Left ventricle myocardium superior (tissue), 1 donor: ENCODE measurements around the gene CHSY1. TPM values are rescaled to one million over a fixed set of nuclear protein-coding genes. Genes with fewer than 3 reads are reported as not detected.

Source experiments
- ATAC-seq: fragments of 200-7000 bp; cut with Tn5 transposase; one replicate; pipeline ENCODE4 v1.9.1; 2020; ENCODE audit warnings: mild to moderate bottlenecking, moderate library complexity
- DNase-seq: peaks from one replicate; pipeline ENCODE4 v3.0.0-alpha.2; 2020
- intact Hi-C: fragments of 100-400 bp; cut with micrococcal nuclease; formaldehyde crosslinking; loops from one replicate; pipeline ENCODE4 v1.11.0; 2022
- total RNA-seq: library from RNA; stranded (reverse); fragmentation: NEBNext Ultra II Directional; extraction: Animal tissue kit (Norgen Biotek cat#: 25700); gene quantifications from one replicate; pipeline ENCODE4 v1.2.1, GENCODE V29; 2021
- donor health status: DM: no; HTN: yes; CAD: no; lungs with severe emphysema.

CHSY1 gene
- total RNA-seq, 1 donor from 2014 or later: 11.7 TPM

DNA sequence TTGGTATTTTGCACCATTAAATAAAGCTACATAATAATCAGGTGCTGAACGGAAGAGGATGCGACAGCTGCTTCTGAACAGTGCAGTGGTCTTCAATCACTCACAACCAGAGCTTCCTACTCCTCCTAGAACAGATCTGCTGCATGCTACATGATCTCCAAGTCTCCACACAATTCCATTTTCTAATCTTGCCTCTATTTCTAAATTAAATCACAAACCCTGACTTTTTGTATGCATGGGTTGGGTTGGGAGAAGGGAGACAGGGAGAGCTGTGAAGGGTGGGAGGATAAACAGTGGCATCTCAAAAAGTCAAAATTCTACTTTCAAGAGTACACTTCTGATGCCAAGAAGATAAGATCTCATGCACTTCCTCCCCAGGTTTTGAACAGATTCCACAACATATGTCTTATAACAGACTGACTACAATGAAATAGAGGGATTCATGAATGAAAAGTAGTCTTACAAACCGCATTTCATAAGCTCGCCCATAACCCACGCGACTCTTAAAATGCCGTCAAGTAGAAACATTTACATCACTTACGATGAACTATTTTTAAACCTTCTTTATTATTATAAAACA, 57.2 kb downstream of the CHSY1 start:
- intact Hi-C loops: no loop called here
- ATAC-seq (no peak), DNase-seq (no peak)

GRCh38 chr15:101193806-101194545, 57.9 kb downstream of the CHSY1 start:
- intact Hi-C loops: no loop called here
- no peak for DNase-seq
- no peak for ATAC-seq

DNA sequence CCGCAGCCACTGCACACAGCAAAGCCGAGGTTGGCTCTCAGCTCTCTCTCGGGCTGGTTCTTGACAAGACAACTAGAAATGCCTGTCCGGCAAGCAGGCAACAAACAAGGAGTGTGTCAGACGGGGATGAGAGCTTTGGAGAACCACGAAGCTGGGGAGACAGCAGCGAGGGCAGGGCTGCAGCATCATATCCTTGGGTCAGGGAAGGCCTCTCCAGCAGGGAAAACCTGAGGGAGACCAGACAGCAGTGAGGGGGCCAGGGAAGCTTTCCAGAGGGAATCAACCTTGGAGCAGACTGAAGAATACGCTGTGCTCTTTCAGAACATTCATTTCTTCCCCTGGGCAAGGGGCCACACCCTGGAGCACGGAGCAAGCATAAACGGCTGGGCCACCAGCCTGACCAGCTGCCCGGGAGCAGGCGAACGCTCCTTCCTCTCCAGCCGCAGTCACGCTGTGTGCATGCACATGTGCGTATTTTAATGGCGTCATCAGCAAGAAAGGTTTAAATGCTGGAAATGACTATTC, 58.7 kb downstream of the CHSY1 start:
- peak; percentile 81 for DNase-seq
- intact Hi-C loops: no loop called here
- peak; percentile 77 for ATAC-seq

GRCh38 chr15:101192081-101192480, 59.8 kb downstream of the CHSY1 start:
- ATAC-seq (no peak), DNase-seq (no peak)

GRCh38 chr15:101191242-101191641, 60.6 kb downstream of the CHSY1 start:
- intact Hi-C loops: no loop called here
- ATAC-seq: no peak
- no peak for DNase-seq

More at GRCh38 chr15:101192081-101192480, 59.8 kb downstream of the CHSY1 start:
- intact Hi-C loops: no loop called here

GRCh38 chr15:101190092-101190595, 61.7 kb downstream of the CHSY1 start:
- DNase-seq (no peak), ATAC-seq (no peak)
- intact Hi-C loops: no loop called here

GRCh38 chr15:101189409-101190091, 62.3 kb downstream of the CHSY1 start:
- intact Hi-C loops: no loop called here
- ATAC-seq (peak; percentile 34), DNase-seq (peak; percentile 53)

GRCh38 chr15:101188637-101189408, 63.0 kb downstream of the CHSY1 start:
- ATAC-seq: peak; percentile 46
- DNase-seq: peak; percentile 53
- intact Hi-C loops: no loop called here

DNA sequence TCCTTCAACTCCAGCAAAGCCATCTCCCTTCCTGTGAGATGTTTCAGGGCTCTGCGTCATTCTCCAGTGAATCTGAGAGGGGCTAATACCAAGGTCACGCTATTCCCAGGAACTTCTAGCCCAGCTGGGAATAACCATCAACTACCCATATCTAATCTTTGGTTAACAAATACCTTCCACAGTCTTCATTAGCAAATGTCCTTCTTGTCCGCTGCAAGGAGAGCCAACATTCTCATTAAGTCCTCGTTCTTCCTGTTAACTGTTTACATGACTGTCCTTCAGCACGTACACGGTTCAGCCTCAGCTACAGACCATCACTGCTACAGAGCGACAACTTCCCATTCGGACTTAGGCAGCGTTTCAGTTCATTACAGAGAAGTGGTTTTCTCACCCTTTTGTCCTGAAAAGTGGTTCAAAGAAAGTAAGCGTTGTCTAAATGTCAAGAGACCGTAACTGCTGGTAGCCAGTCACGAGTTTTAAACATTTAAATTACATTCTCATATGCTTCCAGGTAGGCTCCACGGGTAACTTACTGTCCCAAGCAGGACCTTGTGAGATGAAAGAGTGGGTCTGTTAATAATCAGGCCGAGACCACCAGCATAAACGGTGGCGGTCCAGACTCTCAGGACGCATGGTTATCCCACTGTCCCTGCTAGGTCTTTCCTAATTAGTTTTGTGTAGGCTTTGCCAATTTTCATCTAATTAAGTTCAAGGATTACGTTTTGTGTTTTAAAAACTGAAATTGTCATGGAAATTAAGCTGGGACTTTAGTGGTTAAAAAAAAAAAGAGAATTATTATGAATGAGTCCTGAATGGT, 63.8 kb downstream of the CHSY1 start:
- intact Hi-C loops: no loop called here
- ATAC-seq (peak; percentile 75), DNase-seq (no peak)

DNA sequence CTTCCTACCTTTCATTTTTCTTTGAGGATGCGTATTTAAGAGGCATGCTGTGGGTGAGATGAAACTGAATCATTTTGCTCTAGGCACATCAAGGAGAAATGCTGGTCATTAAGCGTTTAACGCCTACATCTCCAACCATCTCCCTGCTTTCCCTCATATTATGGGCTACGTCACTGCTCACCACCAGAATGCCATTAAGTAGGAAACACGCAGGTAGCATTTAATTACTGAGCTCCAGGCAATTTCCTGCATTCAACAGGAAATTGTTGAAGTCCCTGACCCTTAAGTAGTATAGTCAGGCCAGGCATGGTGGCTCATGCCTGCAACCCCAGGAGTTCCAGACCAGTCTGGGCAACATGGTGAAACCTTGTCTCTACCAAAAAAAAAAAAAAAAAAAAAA, 66.1 kb downstream of the CHSY1 start:
- ATAC-seq: no peak
- no peak for DNase-seq
- intact Hi-C loops: no loop called here

- intact Hi-C loops: no loop called here
- ATAC-seq (no peak), DNase-seq (no peak)
Observed at GRCh38 chr15:101185336-101185735, 66.5 kb downstream of the CHSY1 start.

- intact Hi-C loops: no loop called here
- DNase-seq (no peak), ATAC-seq (no peak)
Observed at GRCh38 chr15:101184830-101185229, 67.0 kb downstream of the CHSY1 start.

GRCh38 chr15:101183931-101184305, 67.9 kb downstream of the CHSY1 start:
- ATAC-seq (no peak), DNase-seq (no peak)
- intact Hi-C loops: no loop called here

DNA sequence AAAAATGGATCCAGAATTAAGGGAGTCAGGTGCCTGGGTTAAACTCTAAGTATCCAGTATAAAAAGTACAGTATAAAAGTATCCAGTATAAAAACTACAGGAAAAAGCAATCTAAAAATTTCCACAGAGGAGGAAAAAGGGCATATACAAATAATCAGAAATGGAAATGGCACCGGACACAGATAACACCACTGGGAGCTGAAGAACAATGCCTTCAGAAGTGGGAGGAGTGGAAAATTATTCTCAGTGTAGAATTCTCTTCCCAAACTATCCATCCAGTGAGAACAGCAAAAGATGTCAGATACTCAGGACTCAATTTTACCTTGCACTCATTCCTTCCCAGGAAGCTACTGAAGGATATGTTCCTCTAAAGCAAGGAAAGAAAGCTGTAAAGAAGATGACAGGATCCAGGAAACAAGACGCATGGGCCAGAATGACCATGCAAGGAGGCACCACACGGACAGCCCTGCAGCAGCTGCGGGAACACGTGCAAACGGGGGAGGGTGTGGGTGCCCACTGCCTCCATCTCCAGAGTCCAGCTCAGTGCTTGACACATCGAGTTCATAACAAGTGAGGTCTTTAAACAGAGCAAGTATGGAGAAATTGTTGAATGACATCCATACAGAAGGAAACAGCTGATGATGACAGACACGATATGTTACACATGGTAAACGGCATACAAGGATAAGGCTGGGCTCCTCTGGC, 68.5 kb downstream of the CHSY1 start:
- no peak for DNase-seq
- intact Hi-C loops: no loop called here
- peak; percentile 19 for ATAC-seq

- intact Hi-C loops: no loop called here
Observed at GRCh38 chr15:101182215-101182614, 69.6 kb downstream of the CHSY1 start.

DNA sequence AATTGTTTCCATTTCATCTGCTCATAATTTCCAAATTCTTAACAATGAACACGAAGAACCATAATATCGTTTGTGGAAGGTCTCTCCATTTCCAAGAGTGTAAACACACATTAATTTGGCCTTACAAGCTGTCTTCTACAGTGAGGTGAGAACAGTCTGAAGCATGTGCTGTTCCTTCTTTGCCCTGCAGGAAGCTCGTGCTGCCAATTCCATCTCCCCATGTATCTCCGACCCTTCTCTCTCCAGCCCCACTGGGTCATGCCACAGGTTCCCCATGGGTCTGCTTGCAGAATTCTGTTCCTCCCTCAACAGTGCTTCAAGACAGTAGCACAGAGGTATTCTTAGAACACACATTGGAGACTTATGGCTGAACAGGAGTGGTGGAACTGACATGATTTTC, 70.5 kb downstream of the CHSY1 start:
- intact Hi-C loops: no loop called here

More at GRCh38 chr15:101182215-101182614, 69.6 kb downstream of the CHSY1 start:
- ATAC-seq: no peak
- DNase-seq: no peak

GRCh38 chr15:101180620-101181307, 71.1 kb downstream of the CHSY1 start:
- intact Hi-C loops: no loop called here
- no peak for ATAC-seq

More for the DNA sequence above, 70.5 kb downstream of the CHSY1 start:
- DNase-seq (no peak), ATAC-seq (no peak)

More at GRCh38 chr15:101180620-101181307, 71.1 kb downstream of the CHSY1 start:
- DNase-seq: no peak
